Panc1 (cell line): ENCODE measurements around the gene ATF3. TPM values are rescaled to one million over a fixed set of nuclear protein-coding genes. Genes with fewer than 3 reads are reported as not detected.

Source experiments
- ATAC-seq: fragments of 200-7000 bp; cut with Tn5 transposase; 2 replicates; pipeline ENCODE4 v1.9.1; 2020; ENCODE audit warnings: mild to moderate bottlenecking, moderate library complexity
- BruUV-seq: library from RNA; stranded (reverse); fragments of 400-500 nt; replicated peaks from 2 replicates; lab custom pipeline; 2021; lab: Mats Ljungman, UMichigan
- CTCF ChIA-PET: fragments of 300-600 bp; sonication (Branson Sonifier 250); formaldehyde crosslinking; loops from one replicate; lab custom pipeline; 2022; ENCODE audit warnings: antibody characterized with exemption; lab: Charles Lee
- POLR2A ChIA-PET: fragments of 300-600 bp; sonication (Branson Sonifier 250); formaldehyde crosslinking; loops from one replicate; lab custom pipeline; 2022; ENCODE audit warnings: antibody characterized with exemption; lab: Charles Lee
- DNase-seq: peaks from one replicate; pipeline ENCODE4 v3.0.0-alpha.2; 2010; ENCODE audit warnings: low read depth, low spot score
- H3K27ac ChIP-seq: 2 replicates; pipeline ENCODE4 v1.5.1; 2011; ENCODE audit warnings: mild to moderate bottlenecking, low read length, inconsistent platforms
- H3K27me3 ChIP-seq: fragments of 200-500 bp; sonication (Bioruptor generic); 2 replicates; pipeline ENCODE4 v1.6.0; 2014; ENCODE audit warnings: low read length, inconsistent platforms; ENCODE audit not compliant: control insufficient read depth, insufficient read depth
- H3K36me3 ChIP-seq: fragments of 200-500 bp; sonication (Bioruptor generic); 2 replicates; pipeline ENCODE4 v1.5.1; 2014; ENCODE audit warnings: inconsistent platforms, mild to moderate bottlenecking, low read length, moderate library complexity; ENCODE audit not compliant: control insufficient read depth, insufficient read depth
- H3K4me1 ChIP-seq: 2 replicates; pipeline ENCODE4 v1.5.1; 2011; ENCODE audit warnings: inconsistent platforms, mild to moderate bottlenecking, low read length, moderate library complexity; ENCODE audit not compliant: control insufficient read depth, insufficient read depth
- H3K4me3 ChIP-seq, 2 experiments: 2 replicates each; pipeline ENCODE4 v1.5.1; 2011 to 2012; ENCODE audit warnings: low read depth in 2 of 2, low read length in 2 of 2, mild to moderate bottlenecking in 2 of 2, inconsistent platforms in 1 of 2, moderate library complexity in 1 of 2
- H3K9me3 ChIP-seq: fragments of 200-500 bp; sonication (Bioruptor generic); 2 replicates; pipeline ENCODE4 v1.5.1; 2014; ENCODE audit warnings: low read depth, mild to moderate bottlenecking, inconsistent platforms, low read length, moderate library complexity; ENCODE audit not compliant: control insufficient read depth, insufficient read depth
- CTCF ChIP-seq: fragments of 450-650 bp; IDR thresholded peaks from 2 replicates; pipeline ENCODE4 v1.5.1; 2017; ENCODE audit warnings: mild to moderate bottlenecking
- POLR2AphosphoS5 ChIP-seq: IDR thresholded peaks from 2 replicates; pipeline ENCODE4 v1.6.1; 2012; ENCODE audit warnings: mild to moderate bottlenecking, low read depth, low read length, moderate library complexity
- REST ChIP-seq, 2 experiments: IDR thresholded peaks; 2 replicates each; pipeline ENCODE4 v1.6.1; 2011 to 2012; ENCODE audit warnings: low read depth in 2 of 2, control low read depth in 1 of 2, low read length in 1 of 2, mild to moderate bottlenecking in 1 of 2, moderate library complexity in 1 of 2; ENCODE audit not compliant: insufficient read depth in 1 of 2
- SIN3A ChIP-seq: IDR thresholded peaks from 2 replicates; pipeline ENCODE4 v1.6.1; 2012; ENCODE audit warnings: low read depth, mild to moderate bottlenecking, low read length, moderate library complexity, borderline replicate concordance; ENCODE audit not compliant: insufficient read depth
- TCF7L2 ChIP-seq: IDR thresholded peaks from 2 replicates; pipeline ENCODE4 v1.6.1; 2011; ENCODE audit warnings: mild to moderate bottlenecking, low read depth, low read length, inconsistent platforms
- in situ Hi-C: cut with HindIII; loops from 2 replicates; pipeline ENCODE4 v1.10.0; 2016; ENCODE audit warnings: low sequenced_read_pairs, low pct_unique_long_range_greater_than_20kb
- intact Hi-C: fragments of 100-400 bp; cut with micrococcal nuclease; formaldehyde crosslinking; loops from one replicate; pipeline ENCODE4 v1.10.0; 2022; ENCODE audit not compliant: unreplicated experiment
- total RNA-seq: library from RNA; stranded (reverse); gene quantifications from one replicate; pipeline ENCODE4 v1.2.1, GENCODE V29; 2021; ENCODE audit not compliant: unreplicated experiment

The ATF3 gene
- total RNA-seq, 1 experiment from 2014 or later, result 13.3 TPM

- TF ChIP-seq CTCF (no peak), POLR2AphosphoS5 (no peak), SIN3A (no peak), REST (IDR thresholded peaks at IDR 0.05; ENCODE audit: insufficient read depth in 1 of 2, low read depth in 2 of 2, low read length in 1 of 2) (no peak), TCF7L2 (no peak)
- ChIA-PET POLR2A (no interaction called here), CTCF (interaction anchor here (0.6 kb wide), 1 partner anchor 42 kb away, joined by 6 read pairs; no protein-coding TSS in a partner anchor)
- intact Hi-C loops, result no loop called here
- in situ Hi-C loops, result no loop called here
- H3K4me1 ChIP-seq, result no peaks in the 10 kb centered on the region
- H3K27ac ChIP-seq, result no peak overlapping the region
- ATAC-seq (no peak), DNase-seq (no peak)
- H3K27me3 ChIP-seq, result no peaks in the 10 kb centered on the region
- H3K9me3 ChIP-seq, result no peaks in the 10 kb centered on the region
- H3K36me3 ChIP-seq, result no peaks in the 10 kb centered on the region
- no peak overlapping the region for H3K4me3 ChIP-seq
- BruUV-seq, result no TSS peak
Measured at GRCh38 chr1:212621949-212622305, 13.4 kb downstream of the ATF3 start.

DNA sequence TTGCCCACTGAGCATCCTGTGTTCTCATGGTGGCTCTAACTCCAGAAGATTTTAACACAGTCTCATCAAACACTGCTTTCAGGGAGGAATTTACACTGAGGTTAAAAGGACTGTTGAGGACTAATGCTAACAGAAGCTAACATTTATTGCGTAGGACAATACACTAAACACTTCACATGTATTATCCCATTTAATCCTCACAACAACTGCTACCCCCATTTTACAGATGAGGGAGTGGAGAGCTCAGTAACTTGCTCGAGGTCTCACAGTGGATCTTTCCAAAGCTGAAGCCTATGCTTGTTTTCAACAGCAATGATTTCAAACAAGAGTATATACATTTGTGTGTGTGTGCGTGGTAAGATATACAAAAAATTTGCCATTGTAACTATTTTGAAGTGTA lies 13.9 kb downstream of the ATF3 start:
- DNase-seq, result no peak
- no TSS peak for BruUV-seq
- ChIA-PET CTCF (interaction anchor here (0.6 kb wide), 1 partner anchor 43 kb away, joined by 6 read pairs; no protein-coding TSS in a partner anchor), POLR2A (no interaction called here)
- H3K36me3 ChIP-seq, result no peaks in the 10 kb centered on the region
- no peaks in the 10 kb centered on the region for H3K4me1 ChIP-seq
- no peak overlapping the region for H3K4me3 ChIP-seq
- intact Hi-C loops, result no loop called here
- H3K27ac ChIP-seq, result no peak overlapping the region
- in situ Hi-C loops, result no loop called here
- TF ChIP-seq SIN3A, result no peak
- TF ChIP-seq REST (IDR thresholded peaks at IDR 0.05; ENCODE audit: insufficient read depth in 1 of 2, low read depth in 2 of 2, low read length in 1 of 2), result no peak
- no peak for TF ChIP-seq POLR2AphosphoS5
- no peak for TF ChIP-seq CTCF
- H3K9me3 ChIP-seq, result no peaks in the 10 kb centered on the region
- no peaks in the 10 kb centered on the region for H3K27me3 ChIP-seq
- ATAC-seq, result no peak
